HG03520 (cell line): ENCODE measurements around the gene AGT.
"Not testable (repeated sequence)": the region's sequence is repeated elsewhere in the genome, so short reads cannot be mapped to it uniquely, and the experiment has no call there.

Experiments used
- ATAC-seq: cut with Tn5 transposase; IDR thresholded peaks from one replicate; pipeline ENCODE4 v1.9.1; 2021; ENCODE audit warnings: mild to moderate bottlenecking, moderate library complexity; ENCODE audit not compliant: unreplicated experiment

The AGT gene

GRCh38 chr1:230744382-230744781, 30.5 kb upstream of the AGT start:
- ATAC-seq, result no peak

GRCh38 chr1:230743899-230744298, 30.0 kb upstream of the AGT start:
- no peak for ATAC-seq

GRCh38 chr1:230739564-230740290, 25.8 kb upstream of the AGT start:
- ATAC-seq, result no peak

- ATAC-seq, result no peak
These were observed 23.8 kb upstream of the AGT start for GRCh38 chr1:230737622-230738262.

GRCh38 chr1:230735447-230735846, 21.5 kb upstream of the AGT start:
- no peak for ATAC-seq

GRCh38 chr1:230730977-230731376, 17.1 kb upstream of the AGT start:
- ATAC-seq, result no peak

- ATAC-seq, result no peak
These were observed 14.9 kb upstream of the AGT start for GRCh38 chr1:230728710-230729392.

- ATAC-seq, result no peak
These were observed 11.5 kb upstream of the AGT start for GRCh38 chr1:230725256-230726012.

GRCh38 chr1:230721849-230722522, 8.1 kb upstream of the AGT start:
- not testable (repeated sequence) for ATAC-seq

- ATAC-seq, result no peak
These were observed 3.3 kb upstream of the AGT start for GRCh38 chr1:230717251-230717650.

- ATAC-seq, result not testable (repeated sequence)
These were observed 2.5 kb upstream of the AGT start for GRCh38 chr1:230716453-230716852.

- no peak for ATAC-seq
These were observed 1.6 kb upstream of the AGT start for GRCh38 chr1:230715510-230715909.

GRCh38 chr1:230713547-230713914, 391 bp downstream of the AGT start:
- ATAC-seq, result no peak

GRCh38 chr1:230713138-230713537, 784 bp downstream of the AGT start:
- no peak for ATAC-seq

- ATAC-seq, result no peak
These were observed 1.4 kb downstream of the AGT start for GRCh38 chr1:230712470-230712942.

GRCh38 chr1:230711245-230711644, 2.7 kb downstream of the AGT start:
- ATAC-seq, result no peak

GRCh38 chr1:230710543-230710904, 3.4 kb downstream of the AGT start:
- no peak for ATAC-seq

GRCh38 chr1:230709619-230710542, 4.0 kb downstream of the AGT start:
- no peak for ATAC-seq
